Liver (tissue), 9 donors: ENCODE results near the gene DVL1. TPM values are rescaled to one million over a fixed set of nuclear protein-coding genes. Genes with fewer than 3 reads are reported as not detected.

Source experiments
- DNase-seq: peaks from one replicate; pipeline ENCODE4 v3.0.0-alpha.2; 2017; ENCODE audit warnings: low spot score
- H3K27ac ChIP-seq, 2 donors: one replicate each; pipeline ENCODE4 v1.7.0; 2013; ENCODE audit warnings: inconsistent platforms in 2 of 2, low read length in 2 of 2, control low read depth in 1 of 2, low read depth in 1 of 2, mild to moderate bottlenecking in 1 of 2
- H3K27me3 ChIP-seq, 4 donors: one replicate each; pipeline versions ENCODE4 v1.6.1 to v1.7.0; 2013; ENCODE audit warnings: low read length in 3 of 4, inconsistent platforms in 1 of 4, mild to moderate bottlenecking in 1 of 4, moderate library complexity in 1 of 4; ENCODE audit not compliant: control insufficient read depth in 4 of 4, insufficient read depth in 4 of 4
- H3K36me3 ChIP-seq, 4 donors: one replicate each; pipeline versions ENCODE4 v1.6.1 to v1.7.0; 2013; ENCODE audit warnings: low read length in 3 of 4, mild to moderate bottlenecking in 3 of 4, low read depth in 1 of 4, moderate library complexity in 1 of 4; ENCODE audit not compliant: control insufficient read depth in 4 of 4, insufficient read depth in 3 of 4
- H3K4me1 ChIP-seq, 4 donors: one replicate each; pipeline versions ENCODE4 v1.6.1 to v1.7.0; 2013; ENCODE audit warnings: low read length in 3 of 4, mild to moderate bottlenecking in 3 of 4, moderate library complexity in 1 of 4; ENCODE audit not compliant: control insufficient read depth in 4 of 4, insufficient read depth in 4 of 4
- H3K4me3 ChIP-seq, 3 donors: one replicate each; pipeline versions ENCODE4 v1.6.1 to v1.7.0; 2013; ENCODE audit warnings: low read length in 3 of 3, control low read depth in 1 of 3, low read depth in 1 of 3, mild to moderate bottlenecking in 1 of 3
- H3K9ac ChIP-seq, 2 donors: one replicate each; pipeline ENCODE4 v1.7.0; 2013; ENCODE audit warnings: low read length in 2 of 2, mild to moderate bottlenecking in 2 of 2, moderate library complexity in 2 of 2, control low read depth in 1 of 2, low read depth in 1 of 2
- H3K9me3 ChIP-seq, 4 donors: one replicate each; pipeline versions ENCODE4 v1.6.1 to v1.7.0; 2013; ENCODE audit warnings: low read length in 3 of 4; ENCODE audit not compliant: control insufficient read depth in 4 of 4
- ATF3 ChIP-seq: IDR thresholded peaks from 2 replicates; pipeline ENCODE4 v1.6.1; 2016; ENCODE audit warnings: antibody characterized with exemption
- CTCF ChIP-seq: fragments of 150-350 bp; IDR thresholded peaks from 2 replicates; pipeline ENCODE4 v1.5.1; 2017; ENCODE audit warnings: improper control_type of control experiment, low read depth, low read length; ENCODE audit not compliant: missing input control
- EGR1 ChIP-seq, 2 donors: IDR thresholded peaks; 2 replicates each; pipeline ENCODE4 v1.6.1; 2016 to 2018; ENCODE audit warnings: antibody characterized with exemption in 2 of 2, low read depth in 2 of 2
- FOXA1 ChIP-seq: IDR thresholded peaks from 2 replicates; pipeline ENCODE4 v1.6.1; 2016; ENCODE audit warnings: antibody characterized with exemption
- FOXA2 ChIP-seq: IDR thresholded peaks from 2 replicates; pipeline ENCODE4 v1.6.1; 2016; ENCODE audit warnings: antibody characterized with exemption
- HNF4A ChIP-seq, 2 donors: conservative IDR thresholded peaks; 2 replicates each; pipeline ENCODE4 v1.6.1; 2016; ENCODE audit warnings: antibody characterized with exemption in 2 of 2, mild to moderate bottlenecking in 2 of 2
- HNF4G ChIP-seq: IDR thresholded peaks from 2 replicates; pipeline ENCODE4 v1.6.1; 2016; ENCODE audit warnings: antibody characterized with exemption
- JUND ChIP-seq, 2 donors: IDR thresholded peaks; 2 replicates each; pipeline ENCODE4 v1.6.1; 2016; ENCODE audit warnings: antibody characterized with exemption in 2 of 2
- NR2F2 ChIP-seq: IDR thresholded peaks from 2 replicates; pipeline ENCODE4 v1.6.1; 2016; ENCODE audit warnings: antibody characterized with exemption
- RAD21 ChIP-seq, 2 donors: IDR thresholded peaks; 2 replicates each; pipeline ENCODE4 v1.6.1; 2016; ENCODE audit warnings: antibody characterized with exemption in 2 of 2, mild to moderate bottlenecking in 2 of 2
- REST ChIP-seq: IDR thresholded peaks from 2 replicates; pipeline ENCODE4 v1.6.1; 2016; ENCODE audit warnings: antibody characterized with exemption, mild to moderate bottlenecking
- RXRA ChIP-seq, 2 donors: IDR thresholded peaks; 2 replicates each; pipeline ENCODE4 v1.6.1; 2017 to 2018; ENCODE audit warnings: antibody characterized with exemption in 2 of 2, mild to moderate bottlenecking in 1 of 2
- SP1 ChIP-seq: IDR thresholded peaks from 2 replicates; pipeline ENCODE4 v1.6.1; 2018; ENCODE audit warnings: antibody characterized with exemption, mild to moderate bottlenecking
- TAF1 ChIP-seq: conservative IDR thresholded peaks from 2 replicates; pipeline ENCODE4 v1.6.1; 2016; ENCODE audit warnings: antibody characterized with exemption, mild to moderate bottlenecking
- YY1 ChIP-seq: IDR thresholded peaks from 2 replicates; pipeline ENCODE4 v1.6.1; 2016; ENCODE audit warnings: antibody characterized with exemption, mild to moderate bottlenecking
- ZBTB33 ChIP-seq: IDR thresholded peaks from 2 replicates; pipeline ENCODE4 v1.6.1; 2016; ENCODE audit warnings: antibody characterized with exemption
- WGBS: extraction: QIAGEN DNeasy Blood & Tissue Kit; methylation state at CpG from one replicate; pipeline ENCODE4 v1.1.7; 2013; 5-methylcytosine and 5-hydroxymethylcytosine counted together
- polyA plus RNA-seq, 2 donors: library from polyadenylated mRNA; stranded (reverse) in 1 of 2; unstranded in 1 of 2; fragments of 200-250 nt in 1 of 2; fragments of >200 nt in 1 of 2; fragmentation: Nextera tagmentation in 1 of 2; extraction: Ambion mirVana in 1 of 2; gene quantifications; one replicate each; pipeline versions ENCODE4 v1.2.1 to v1.2.3, GENCODE V29; 2013 to 2015
- total RNA-seq, 2 donors: library from RNA; depleted of rRNA; stranded (reverse); fragments of >200 nt; gene quantifications; one replicate each; pipeline ENCODE4 v1.2.3, GENCODE V29; 2014
- donor health status: healthy.
- donor health status: healthy.
- donor health status: healthy.
- donor health status: healthy.
- donor health status: healthy.

Gene DVL1
- total and polyA plus RNA-seq, 4 donors, result 5.7 to 41.2 (median 24.8) TPM

GRCh38 chr1:1395166-1395565 lies 45.9 kb upstream of the DVL1 start:
- H3K36me3 ChIP-seq, result peaks cover 24 to 63% (median 54%) of the 10 kb centered on the region in 4 donors
- H3K9ac ChIP-seq, result no peak overlapping the region
- WGBS, result 94% methylated on average over 11 of the region's 11 CpGs
- TF ChIP-seq HNF4A (conservative IDR thresholded peaks at IDR 0.05) (no peak), RAD21 (IDR thresholded peaks at IDR 0.05) (no peak), HNF4G (no peak), FOXA1 (no peak), YY1 (no peak), JUND (IDR thresholded peaks at IDR 0.05) (no peak), RXRA (IDR thresholded peaks at IDR 0.05) (no peak), NR2F2 (no peak), FOXA2 (no peak), ZBTB33 (no peak), TAF1 (no peak), CTCF (no peak), SP1 (no peak), EGR1 (IDR thresholded peaks at IDR 0.05; ENCODE audit: low read depth in 2 of 2) (no peak), REST (no peak), ATF3 (no peak)
- DNase-seq, result no peak
- no peaks in the 10 kb centered on the region for H3K9me3 ChIP-seq
- H3K4me1 ChIP-seq, result peaks cover 2 to 22% (median 17%) of the 10 kb centered on the region in 4 donors
- no peak overlapping the region for H3K27ac ChIP-seq
- no peak overlapping the region for H3K4me3 ChIP-seq
- no peaks in the 10 kb centered on the region for H3K27me3 ChIP-seq

GRCh38 chr1:1394116-1394515 lies 44.9 kb upstream of the DVL1 start:
- H3K36me3 ChIP-seq, result peaks cover 32 to 73% (median 62%) of the 10 kb centered on the region in 4 donors
- TF ChIP-seq RAD21 (IDR thresholded peaks at IDR 0.05) (no peak), ZBTB33 (no peak), FOXA1 (no peak), JUND (IDR thresholded peaks at IDR 0.05) (no peak), REST (no peak), NR2F2 (no peak), CTCF (no peak), HNF4A (conservative IDR thresholded peaks at IDR 0.05) (no peak), YY1 (no peak)
- H3K27me3 ChIP-seq, result no peaks in the 10 kb centered on the region
- WGBS, result 97% methylated on average over 7 of the region's 7 CpGs
- H3K9ac ChIP-seq, result no peak overlapping the region
- no peak overlapping the region for H3K4me3 ChIP-seq
- H3K4me1 ChIP-seq, result peaks cover 2 to 16% (median 15%) of the 10 kb centered on the region in 4 donors
- no peak overlapping the region for H3K27ac ChIP-seq
- H3K9me3 ChIP-seq, result no peaks in the 10 kb centered on the region
- DNase-seq, result no peak
